CD4-positive, alpha-beta T cell treated with Interleukin-4 for 1 hour (primary cell): ENCODE results near the gene ELP4.

Source experiments
- DNase-seq, 2 donors: peaks; one replicate each; pipeline ENCODE4 v3.0.0-alpha.2; 2020 to 2022

ELP4 gene

DNA sequence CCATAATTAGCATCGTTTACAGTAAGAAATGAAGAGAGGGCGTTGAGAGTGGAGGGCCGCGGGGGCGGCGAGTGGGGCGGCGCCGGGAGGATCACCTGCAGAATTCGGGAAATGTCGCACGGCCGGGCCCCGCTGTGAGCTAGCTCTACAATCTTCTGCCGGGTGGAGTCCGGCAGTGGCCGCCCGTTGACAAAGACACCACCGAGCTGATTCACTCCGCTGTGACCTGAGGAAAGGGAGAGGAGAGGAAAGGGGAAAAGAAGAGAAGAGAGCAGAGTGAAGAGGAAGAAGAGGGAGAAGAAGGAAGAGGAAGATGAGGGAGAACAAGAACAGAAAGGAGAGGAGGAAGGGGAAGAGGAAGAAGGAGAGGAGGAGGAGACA is 293.0 kb downstream of the ELP4 start:
- no peak for DNase-seq

DNA sequence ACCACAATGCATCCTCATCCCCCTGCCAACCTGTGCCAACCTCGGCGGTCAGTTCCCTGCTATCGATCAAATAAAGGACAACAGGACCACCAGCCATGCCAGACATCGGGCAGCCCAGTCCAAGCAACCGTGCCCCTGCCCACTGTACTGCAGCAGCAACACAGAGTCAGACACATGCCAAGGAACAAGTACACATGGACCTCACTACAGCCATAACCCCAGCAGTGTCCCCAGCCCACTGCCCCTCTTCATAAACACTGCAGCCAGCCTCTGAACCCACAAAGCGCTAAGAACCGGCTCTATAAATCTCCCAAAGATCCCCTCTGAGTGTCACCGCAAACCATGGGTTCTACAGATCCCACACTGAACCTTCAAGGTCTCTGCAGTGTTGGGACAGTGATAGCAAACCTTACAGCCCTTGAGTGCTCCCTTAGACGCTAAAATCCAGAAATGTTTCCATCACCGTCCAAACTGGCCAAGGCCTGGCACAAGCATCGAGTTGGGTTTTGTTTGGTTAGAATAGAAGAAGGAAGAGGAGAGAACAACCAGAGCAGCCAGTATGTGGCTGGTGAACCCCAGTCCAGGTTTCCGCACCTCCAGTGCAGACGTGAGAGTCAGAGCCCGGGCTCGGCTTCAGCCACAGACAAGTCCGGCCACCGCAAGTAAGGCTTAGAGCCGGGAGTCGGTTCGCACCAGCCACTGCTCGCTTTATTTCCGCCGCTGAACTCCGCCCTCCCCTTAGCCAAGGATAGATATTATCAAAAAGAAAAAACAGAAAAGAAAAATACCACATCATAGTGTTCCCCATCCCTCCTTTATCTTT is 293.6 kb downstream of the ELP4 start:
- DNase-seq = no peak

DNA sequence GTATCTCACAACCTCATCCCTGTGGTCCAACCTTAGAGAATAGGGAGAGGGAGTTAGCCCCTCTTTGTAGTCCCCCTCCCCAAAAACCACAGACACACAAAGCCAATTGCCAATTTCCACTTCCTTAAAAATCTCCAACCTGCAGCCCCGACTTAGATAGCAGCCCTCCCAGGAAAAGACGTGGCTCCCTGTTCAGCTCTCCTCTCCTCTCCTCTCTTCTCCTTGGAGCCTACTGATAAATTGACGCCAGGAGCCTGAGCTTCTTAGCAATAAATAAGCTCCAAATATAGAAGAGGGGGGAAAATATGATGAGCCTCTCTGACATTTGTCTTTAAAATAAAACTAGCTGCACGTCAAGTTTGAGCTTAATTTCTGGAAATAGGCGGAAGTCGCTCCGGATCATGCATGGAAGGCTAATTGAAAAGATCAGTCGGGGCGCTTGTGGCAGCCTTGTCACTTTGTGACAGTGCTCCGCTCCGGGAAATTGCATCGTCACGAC is 294.3 kb downstream of the ELP4 start:
- no peak for DNase-seq

DNA sequence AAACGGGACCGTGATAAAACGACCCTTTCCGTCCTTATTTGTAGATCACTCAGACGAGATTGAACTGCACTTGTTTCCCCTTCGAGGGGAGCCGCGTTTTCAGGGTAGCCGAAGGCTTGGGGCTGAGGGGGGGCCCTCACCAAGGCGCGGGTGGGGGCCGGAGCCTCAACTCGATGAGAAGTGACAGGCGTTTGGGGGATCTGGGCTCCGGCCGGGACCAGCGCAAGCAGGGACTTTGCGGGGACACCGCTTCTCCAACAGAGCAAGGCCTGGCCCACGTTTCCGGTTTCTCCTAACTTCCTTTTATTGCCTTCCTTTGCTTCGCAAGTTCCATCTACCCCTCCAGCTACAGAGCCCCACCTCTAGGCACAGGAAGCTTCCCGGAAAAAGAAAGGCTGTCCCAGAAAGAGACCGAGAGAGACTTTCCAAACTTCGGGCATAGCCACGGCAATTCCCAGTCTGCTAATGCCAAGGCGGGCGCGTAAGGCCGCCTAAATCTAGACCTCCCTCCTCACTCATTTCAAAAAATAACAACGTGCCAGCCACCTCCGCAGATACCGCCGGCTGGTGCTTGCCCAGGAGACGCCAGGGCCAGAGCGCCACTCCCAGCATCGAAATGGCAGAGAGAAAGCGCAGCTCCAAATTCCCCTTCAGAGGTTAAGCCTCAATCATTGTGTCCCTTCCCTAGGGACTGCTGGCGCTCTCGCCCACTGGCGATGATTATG is 294.9 kb downstream of the ELP4 start:
- DNase-seq = no peak

DNA sequence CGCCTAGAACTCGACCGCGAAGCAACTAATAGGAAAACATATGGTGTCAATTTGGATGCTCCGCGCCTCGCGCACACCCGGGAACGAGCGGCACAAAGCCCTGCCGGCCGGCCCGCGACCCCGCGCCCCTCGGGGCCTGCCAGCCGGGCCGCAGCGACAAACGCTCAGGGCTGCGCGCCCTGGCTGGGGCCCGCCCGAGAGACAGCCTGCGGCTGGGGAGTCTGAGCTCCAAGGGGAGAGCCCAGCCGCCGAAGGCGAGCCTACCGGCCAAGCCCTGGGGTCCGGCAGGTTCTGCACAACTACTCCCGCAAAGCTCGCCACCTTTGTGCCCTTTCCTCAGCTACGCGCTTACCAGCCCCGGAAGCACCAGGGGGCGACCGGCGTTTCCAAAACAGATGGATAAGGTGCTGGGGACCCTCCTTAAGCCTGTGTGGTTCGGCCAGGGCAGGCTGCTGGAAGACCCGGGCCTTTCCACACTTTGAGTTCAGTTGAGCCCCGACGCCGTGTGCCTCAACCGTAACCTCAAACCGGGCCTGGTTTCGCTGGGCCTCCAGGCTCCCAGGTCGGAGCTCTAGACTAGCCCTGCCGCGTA is 295.6 kb downstream of the ELP4 start:
- DNase-seq = no peak

DNA sequence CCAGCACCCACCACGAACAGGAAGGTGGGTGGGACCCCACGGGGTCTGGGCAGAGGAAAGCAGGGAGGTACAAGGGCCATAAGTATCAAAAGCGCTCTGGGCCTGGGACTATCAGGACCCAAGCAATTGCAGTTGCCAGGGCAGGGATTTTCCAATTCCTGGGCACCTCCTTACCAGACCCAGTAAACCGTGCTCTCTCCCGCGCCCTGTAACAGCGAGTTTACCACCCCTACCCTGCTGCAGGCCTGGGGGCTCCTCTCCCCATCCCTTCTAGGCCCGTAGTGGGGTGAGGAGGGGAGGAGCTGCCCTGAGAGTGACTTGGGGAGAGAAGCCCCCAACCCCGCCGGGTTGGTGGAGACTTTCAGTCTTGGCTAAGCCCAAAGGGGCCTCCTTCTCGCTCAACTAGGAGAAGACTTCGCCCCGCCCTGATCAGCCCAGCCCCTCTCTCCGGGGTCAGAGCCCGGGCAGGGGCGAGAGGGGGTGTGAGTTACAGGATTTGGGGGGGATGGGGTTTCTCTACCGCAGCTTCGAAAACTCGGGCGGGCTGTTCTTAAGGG is 296.1 kb downstream of the ELP4 start:
- no peak for DNase-seq

DNA sequence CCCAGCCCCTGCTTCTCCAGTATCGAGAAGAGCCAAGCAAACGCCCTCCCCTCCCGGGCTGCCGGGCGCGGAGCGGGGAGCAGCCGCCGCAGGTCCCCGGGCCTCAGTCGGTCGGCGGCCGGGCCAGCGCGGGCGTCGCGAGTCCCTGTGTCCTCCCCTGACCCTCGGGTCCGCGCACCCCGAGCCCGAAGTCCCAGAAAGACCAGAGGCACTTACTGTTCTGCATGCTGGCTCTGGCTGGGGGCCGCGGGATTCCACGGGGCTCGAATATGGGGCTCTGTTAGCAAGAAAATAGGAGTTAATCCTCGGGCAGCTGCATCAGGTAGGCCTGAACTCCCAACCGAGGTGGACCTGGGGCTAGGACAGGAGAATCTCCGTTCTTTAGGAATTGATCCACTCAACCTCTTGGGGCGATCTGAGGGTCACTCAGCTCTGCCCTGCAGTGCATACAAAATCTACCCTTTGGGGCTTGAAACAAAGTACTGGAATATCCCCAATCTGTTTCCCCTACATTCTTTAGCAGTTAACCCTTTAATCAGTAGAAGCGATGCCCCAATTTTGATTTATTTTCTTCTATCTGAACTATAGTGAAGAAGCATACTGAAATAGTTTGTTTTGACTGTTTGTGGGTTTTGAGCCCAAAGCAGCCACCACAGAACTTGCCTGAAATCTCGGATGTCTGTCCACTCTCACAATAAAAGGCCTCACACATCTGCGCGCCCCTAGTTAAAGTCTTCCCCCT is 296.8 kb downstream of the ELP4 start:
- DNase-seq = no peak

DNA sequence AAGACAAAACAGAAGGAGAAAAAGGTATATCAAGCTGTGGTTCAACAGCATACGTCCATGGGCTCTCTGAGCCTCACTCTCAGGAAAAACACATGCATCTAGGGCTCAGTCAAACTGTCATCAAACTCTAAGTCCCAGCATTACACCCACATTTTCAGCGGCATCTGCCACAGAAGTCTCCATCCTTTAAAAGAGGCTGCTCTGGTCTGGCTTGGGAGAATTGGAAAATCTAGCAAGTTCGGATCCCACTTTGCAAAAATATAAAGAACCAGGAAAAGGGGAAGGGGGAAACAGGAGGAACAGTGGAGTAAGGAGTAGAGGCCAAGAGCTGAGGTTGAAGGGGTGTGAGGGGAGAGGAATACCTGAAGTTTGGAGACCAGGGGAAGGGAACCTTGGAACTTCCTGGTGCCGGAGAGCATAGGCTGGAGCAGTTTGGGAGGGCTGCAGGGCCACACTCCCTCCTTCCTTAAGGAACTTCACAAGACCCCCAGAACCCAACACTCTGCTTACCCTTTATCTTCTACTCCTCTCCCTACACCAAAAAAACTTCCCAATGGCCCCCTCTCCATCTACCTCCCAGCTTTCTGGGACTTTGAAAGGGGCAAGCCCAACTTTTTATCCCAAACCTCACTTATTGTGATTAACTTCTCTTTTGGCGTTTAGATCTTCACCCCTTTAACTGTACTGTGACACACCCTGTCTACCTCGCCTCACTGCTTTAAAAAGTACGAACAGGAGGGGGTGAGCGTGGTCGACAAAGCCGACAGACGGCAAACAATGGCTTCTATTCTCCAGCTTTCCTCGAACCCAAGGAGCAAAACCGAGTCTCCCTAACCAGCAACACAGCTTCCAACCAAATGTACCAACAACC is 297.6 kb downstream of the ELP4 start:
- DNase-seq = no peak

DNA sequence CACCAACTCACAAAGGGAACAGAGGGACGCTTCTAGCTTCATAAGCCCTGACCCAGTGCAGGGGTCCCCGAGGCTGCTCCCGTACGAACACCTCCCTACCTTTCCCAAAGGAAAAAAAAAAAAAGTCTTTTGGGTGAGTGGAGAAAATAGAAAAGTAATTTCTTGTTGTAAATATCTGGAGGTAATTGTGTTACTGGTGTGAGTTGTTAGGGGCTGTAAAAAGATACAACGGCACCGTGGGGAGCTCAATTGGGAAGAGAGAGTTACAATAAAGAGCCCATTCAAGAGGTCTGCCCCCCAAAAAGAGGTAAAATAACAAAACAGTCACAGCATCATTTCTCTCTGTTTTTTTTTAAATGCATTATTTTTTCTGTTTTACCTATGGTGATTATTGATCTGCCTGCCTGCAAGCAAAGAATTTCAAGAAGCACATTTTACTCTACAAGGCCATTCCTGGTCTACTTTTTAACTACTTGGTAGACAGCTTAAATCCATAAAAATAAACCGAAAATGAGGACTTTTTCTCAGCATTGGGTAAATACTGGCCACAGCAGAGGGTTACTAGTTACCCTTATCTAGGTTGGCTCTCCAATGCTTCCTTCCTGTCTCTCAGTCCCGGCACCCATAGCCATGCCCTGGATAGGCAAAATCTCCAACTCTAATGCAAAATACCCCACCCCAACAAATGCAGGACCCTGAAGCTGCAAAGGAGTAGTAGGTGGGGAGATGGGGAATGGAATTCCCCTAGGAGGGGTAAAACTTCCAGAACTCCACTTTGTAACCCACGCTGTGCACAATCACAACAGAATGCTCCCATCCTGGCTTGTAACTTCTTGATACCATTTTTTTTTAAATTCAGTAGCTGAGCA is 298.5 kb downstream of the ELP4 start:
- no peak for DNase-seq

DNA sequence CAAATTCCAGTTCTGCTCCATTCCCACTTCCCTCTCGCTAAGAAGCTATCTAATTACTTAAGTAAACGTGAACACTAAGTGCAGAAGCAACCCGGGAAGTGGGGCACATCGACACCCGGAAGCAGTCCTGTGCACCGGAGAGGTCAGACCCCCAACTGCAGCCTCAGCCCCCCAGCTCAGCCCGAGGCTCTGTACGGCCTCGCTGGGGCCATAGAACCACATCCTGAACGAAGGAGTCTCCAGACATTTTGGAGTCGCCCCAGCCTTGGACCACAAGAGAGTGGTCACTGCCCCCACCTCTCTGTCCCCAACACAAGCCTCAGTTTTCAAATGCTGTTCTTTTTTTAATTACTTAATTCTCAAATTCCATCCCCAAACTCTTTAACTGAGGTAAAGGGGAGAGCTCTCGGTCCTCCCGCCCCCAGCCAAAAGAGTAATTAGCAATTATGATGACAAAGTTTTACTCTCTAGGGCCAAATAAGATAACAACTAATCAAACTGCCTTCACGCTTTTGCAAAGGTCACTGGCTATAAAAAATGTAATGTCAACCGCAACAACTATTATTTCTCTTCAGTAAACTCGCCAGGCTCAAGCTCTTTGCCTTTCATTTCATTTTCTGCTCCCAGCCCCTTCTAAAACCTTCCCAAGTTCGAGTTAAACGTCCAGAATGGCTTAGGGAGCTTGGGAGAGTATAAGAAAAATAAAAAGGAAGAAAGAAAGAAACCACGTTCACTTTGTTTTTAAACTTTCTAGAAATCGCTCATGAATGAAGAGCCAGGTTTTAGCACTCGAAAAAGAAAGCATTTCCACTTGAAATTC is 299.4 kb downstream of the ELP4 start:
- DNase-seq = no peak

DNA sequence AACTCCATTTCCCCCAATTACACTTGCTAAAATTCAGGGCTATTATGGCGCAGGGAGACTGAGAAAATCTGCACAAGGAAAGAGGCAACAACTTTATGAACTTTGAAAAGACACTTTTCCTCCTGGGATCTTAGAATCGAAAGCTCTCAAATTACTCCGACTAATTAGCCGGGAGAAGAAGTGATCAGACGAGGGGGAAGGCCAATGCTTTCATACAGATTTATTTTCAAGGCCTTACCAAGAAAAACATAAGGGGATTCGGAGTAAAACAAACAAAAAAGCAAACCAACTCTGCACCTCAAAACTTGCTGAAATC is 299.9 kb downstream of the ELP4 start:
- no peak for DNase-seq

DNA sequence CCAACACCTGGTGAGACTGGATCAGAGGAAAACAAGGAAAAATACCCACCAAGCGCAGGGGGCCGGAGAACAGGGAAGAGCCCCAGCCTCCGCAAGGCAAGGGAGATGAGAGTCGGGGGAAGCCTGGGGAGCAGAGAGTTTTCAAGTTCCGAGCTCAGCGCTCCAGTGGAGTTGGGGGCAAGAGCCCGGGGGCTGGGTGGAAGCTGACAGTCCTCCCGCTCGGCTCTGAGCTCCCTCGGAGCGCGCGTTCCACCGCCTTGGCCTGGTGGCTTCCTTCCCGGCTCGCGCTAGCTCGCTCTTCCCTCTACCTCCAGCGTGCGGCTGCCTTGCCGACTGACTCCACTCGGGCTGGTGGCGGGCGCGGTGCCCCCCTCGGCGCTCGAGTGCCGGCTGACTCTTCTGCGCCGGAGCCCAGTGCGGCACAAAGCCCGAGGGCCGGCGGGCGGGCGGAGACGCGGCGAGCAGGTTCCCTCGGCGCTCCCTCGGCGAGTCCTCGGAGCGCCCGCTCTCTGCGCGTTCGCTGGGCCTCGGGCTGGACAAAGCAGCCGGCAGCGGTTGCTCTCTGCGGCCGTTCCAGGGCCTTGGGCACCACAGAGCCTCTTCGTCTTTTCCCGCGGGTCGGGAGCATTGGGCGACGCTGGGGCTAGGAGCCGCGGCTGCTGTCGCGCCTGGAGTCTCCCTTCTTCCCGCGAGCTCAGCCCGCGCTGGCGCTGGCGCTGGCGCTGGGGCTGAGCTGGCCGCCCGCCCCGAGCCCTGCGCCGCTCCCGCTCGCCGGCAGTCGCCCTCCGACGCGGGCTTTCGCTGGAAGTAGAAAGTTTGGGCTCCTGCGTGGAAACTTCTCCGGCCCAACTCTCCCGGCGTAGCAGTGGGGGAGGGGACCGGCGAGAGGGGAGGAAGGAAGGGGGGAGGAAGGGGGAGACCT is 300.6 kb downstream of the ELP4 start:
- no peak for DNase-seq

DNA sequence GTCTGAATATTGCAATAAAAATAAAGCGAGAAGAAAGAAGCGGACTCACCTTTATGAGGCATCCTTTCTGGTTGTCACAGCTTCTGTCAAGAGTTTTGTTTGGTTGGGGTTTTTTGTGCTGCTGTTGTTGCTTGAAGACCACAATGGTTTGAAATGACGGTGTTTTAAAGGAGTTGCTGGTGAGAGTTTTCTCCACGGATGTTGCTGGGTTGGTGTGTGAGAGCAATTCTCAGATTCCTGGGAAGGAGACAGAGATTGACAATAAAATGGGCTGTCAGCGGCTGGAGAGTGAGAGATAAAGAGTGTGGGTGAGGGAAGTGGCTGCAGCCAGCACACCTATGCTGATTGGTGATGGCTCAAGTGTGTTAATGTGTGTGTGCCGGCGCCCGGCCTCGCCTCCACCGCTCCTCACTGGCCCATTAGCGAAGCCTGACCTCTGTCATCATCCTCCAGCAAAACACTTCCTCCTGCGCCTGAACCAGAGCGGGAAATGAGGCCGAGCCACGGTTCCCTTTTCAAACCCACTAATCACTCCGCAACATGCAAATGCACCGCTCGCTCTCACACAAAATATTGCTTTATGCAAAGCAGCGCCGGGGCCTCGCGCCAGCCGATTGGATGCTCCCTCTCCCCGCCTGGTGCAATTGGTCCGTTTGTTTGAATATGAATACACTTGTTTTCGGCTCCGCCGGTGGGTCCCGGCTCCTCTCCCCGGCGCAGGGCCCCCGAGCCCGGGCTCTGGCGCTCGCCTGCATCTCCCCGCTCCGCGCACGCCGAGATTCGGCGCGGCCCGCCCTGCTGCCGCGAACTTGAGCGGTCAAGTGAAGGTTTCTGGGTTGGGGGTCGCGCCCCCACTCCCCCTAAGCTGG is 301.4 kb downstream of the ELP4 start, which contains the start of gene PAX6:
Gene PAX6 (minus strand): TSS at position 544 of the 869 bp plus-strand sequence. CDS start 4,911 bp downstream, outside the sequence.
- DNase-seq = peak; percentile 47 to 69

DNA sequence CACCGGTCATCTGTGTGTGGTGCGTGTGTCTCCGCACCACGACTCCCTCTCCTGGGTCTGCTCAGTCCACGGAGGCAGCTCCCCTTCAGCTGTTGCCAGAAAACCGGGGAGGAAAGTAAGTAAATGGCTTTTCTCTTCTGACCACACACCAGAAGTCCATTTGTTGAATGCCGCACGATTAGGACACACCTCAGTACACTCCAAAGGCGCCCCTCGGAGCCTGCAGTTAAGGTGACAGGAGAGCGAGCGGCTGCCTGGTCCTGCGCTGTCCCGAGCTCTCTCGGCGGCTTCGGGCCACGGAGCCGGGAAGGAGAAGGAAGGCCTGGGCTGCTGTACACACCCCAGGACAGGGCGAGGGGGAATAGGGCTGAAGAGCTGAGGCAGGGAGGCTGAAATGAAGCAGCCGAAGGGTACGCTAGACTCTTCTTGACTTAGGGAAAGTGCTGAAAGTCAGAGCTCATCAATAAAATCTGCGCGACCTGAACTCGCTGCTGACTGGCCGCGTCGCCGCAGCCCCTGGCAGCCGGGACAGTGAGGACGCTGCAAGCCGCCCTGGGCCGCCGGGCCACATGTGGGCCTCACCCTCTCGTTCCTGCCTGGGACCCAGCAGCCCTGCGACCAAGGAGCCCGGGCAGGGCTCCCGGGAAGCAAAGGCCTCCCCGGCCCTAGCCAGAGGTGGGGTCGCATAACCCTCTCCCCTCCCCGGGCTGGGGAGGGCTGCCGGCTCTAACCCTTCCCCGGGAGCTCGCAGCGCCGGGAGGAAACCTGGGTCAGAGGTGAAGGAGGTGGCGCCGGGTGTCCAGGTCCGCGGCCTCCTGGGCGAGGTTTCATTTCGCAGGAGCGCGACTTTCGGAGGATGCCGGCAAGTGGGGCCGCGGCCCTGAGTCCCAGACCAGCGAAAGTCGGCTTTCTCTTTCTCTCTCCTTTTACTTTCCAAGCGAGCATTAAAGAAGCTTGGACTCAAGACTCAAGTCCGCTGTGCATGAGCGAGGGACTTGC is 303.1 kb downstream of the ELP4 start:
- DNase-seq = no peak

DNA sequence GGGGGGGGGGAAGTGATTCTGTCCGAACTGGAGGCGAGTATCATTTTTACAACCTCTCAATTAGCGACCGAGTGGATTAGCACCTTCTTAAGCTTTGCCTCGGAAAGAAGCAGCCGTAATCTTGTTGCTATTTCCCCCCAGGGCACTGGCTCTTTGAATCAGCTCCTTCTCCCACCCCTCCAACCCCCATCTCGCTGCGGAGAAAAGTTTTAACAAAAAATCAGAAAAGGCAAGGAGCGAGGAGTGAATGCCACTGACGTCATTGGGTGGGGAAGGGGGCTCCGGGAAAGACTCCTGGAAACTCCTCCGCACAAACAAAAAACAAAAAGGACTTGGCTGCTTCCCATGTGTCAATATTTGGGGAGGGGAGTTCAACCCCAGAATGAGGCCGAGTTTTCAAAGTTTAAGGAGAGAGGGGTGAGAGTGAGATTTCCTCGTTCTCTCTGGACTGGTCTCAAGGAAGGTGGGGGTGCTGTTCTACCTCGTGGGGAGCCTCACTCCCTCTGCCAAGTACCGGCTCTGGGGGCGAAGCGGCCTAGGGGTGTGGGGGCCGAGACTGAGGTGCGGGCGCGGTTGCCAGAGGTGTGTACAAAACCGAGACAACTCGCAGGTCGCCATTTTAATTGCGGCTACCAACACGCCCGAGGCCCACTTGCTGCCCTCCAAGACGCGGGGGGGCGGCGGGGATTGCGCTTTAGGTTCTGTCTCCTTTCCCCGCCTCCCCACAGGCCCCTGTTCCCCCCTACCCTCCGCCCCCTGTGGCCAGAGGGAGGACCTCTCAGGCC is 304.0 kb downstream of the ELP4 start:
- DNase-seq = no peak
